Natural killer cell (primary cell): ENCODE data around the gene ARMC8. TPM values are rescaled to one million over a fixed set of nuclear protein-coding genes. Genes with fewer than 3 reads are reported as not detected.

ENCODE experiments used
- ATAC-seq, 3 donors: fragments of 150-1000 bp in 2 of 3; fragments of 200-7000 bp in 1 of 3; cut with Tn5 transposase; 1 replicate in 1 of 3; 2 replicates in 2 of 3; pipeline ENCODE4 v1.10.0; 2021; ENCODE audit warnings: mild to moderate bottlenecking in 2 of 3, moderate library complexity in 2 of 3
- DNase-seq, 2 donors: peaks; one replicate each; pipeline versions ENCODE4 v3.0.0 to v3.0.0-alpha.2; 2013 to 2021; ENCODE audit warnings: mixed read lengths in 1 of 2
- H3K27ac ChIP-seq: one replicate; pipeline ENCODE4 v1.5.1; 2013; ENCODE audit warnings: mild to moderate bottlenecking, low read length
- H3K27me3 ChIP-seq: one replicate; pipeline ENCODE4 v1.6.1; 2013; ENCODE audit warnings: low read length; ENCODE audit not compliant: control insufficient read depth, insufficient read depth
- H3K36me3 ChIP-seq: one replicate; pipeline ENCODE4 v1.6.1; 2013; ENCODE audit warnings: low read length; ENCODE audit not compliant: control insufficient read depth, insufficient read depth
- H3K4me1 ChIP-seq: one replicate; pipeline ENCODE4 v1.6.1; 2013; ENCODE audit warnings: low read length; ENCODE audit not compliant: control insufficient read depth, insufficient read depth
- H3K4me3 ChIP-seq: one replicate; pipeline ENCODE4 v1.5.1; 2013; ENCODE audit warnings: low read length
- H3K9me3 ChIP-seq: one replicate; pipeline ENCODE4 v1.6.1; 2013; ENCODE audit warnings: low read length; ENCODE audit not compliant: control insufficient read depth, insufficient read depth
- H3K27ac Mint-ChIP-seq, 2 donors: one replicate each; pipeline ENCODE4 v1.8.0; 2022; ENCODE audit warnings: mild to moderate bottlenecking in 2 of 2, mixed read lengths in 2 of 2, moderate library complexity in 1 of 2
- H3K27me3 Mint-ChIP-seq, 2 donors: one replicate each; pipeline ENCODE4 v1.8.0; 2022; ENCODE audit warnings: low read depth in 2 of 2, mixed read lengths in 2 of 2
- H3K36me3 Mint-ChIP-seq: one replicate; pipeline ENCODE4 v1.8.0; 2022; ENCODE audit warnings: mixed read lengths
- H3K4me1 Mint-ChIP-seq, 2 donors: one replicate each; pipeline ENCODE4 v1.8.0; 2022; ENCODE audit warnings: mixed read lengths in 2 of 2
- H3K4me3 Mint-ChIP-seq: one replicate; pipeline ENCODE4 v1.8.0; 2022; ENCODE audit warnings: mild to moderate bottlenecking, moderate library complexity, mixed read lengths
- H3K9me3 Mint-ChIP-seq, 2 donors: one replicate each; pipeline ENCODE4 v1.8.0; 2022; ENCODE audit warnings: mixed read lengths in 2 of 2
- CTCF ChIP-seq: fragments of 200-600 bp; IDR thresholded peaks from one replicate; pipeline ENCODE4 v1.8.0; 2022; ENCODE audit warnings: antibody characterized with exemption
- WGBS: methylation state at CpG from one replicate; pipeline ENCODE4 v1.1.7; 2013; ENCODE audit warnings: missing lambda C conversion rate; ENCODE audit not compliant: insufficient coverage; 5-methylcytosine and 5-hydroxymethylcytosine counted together
- intact Hi-C: fragments of 100-400 bp; cut with micrococcal nuclease; formaldehyde crosslinking; loops from one replicate; pipeline ENCODE4 v1.14.2; 2022
- total RNA-seq, 4 donors: library from RNA; stranded (reverse); fragments of 120-200 nt in 1 of 4; gene quantifications; one replicate each; pipeline versions ENCODE4 v1.2.3 to v1.2.4, GENCODE V29; 2013 to 2022

ARMC8 gene
- total RNA-seq, 3 donors from 2014 or later (not counting 1 experiment from before 2014, with no cell fraction given), result 75.4 to 93.5 (median 86.4) TPM

- peak within 1 kb of the TSS; percentile 83 to 88 for H3K27ac Mint-ChIP-seq
- under 1% methylated on average over 38 of the region's 38 CpGs for WGBS
- H3K4me1 ChIP-seq, result peaks cover 13% of the 10 kb centered on the region
- H3K4me3 ChIP-seq, result peak within 1 kb of the TSS; percentile 82
- no peak for TF ChIP-seq CTCF
- H3K9me3 ChIP-seq, result no peaks in the 10 kb centered on the region
- ATAC-seq (peak; percentile 86 to 88 (median 87)), DNase-seq (peak; percentile 64 to 89)
- H3K27ac ChIP-seq, result peak within 1 kb of the TSS; percentile 70
- peaks cover 5 to 10% of the 10 kb centered on the region in 2 donors for H3K27me3 Mint-ChIP-seq
- intact Hi-C loops, result loop anchor here (1.0 kb wide), 1 partner anchor 13 kb away; the partner anchor contains the start of gene ARMC8
- H3K4me1 Mint-ChIP-seq, result peaks cover 25 to 27% of the 10 kb centered on the region in 2 donors
- H3K27me3 ChIP-seq, result no peaks in the 10 kb centered on the region
- H3K36me3 ChIP-seq, result peaks cover 10% of the 10 kb centered on the region
- H3K4me3 Mint-ChIP-seq, result peak within 1 kb of the TSS; percentile 96
- peaks cover 8% of the 10 kb centered on the region for H3K36me3 Mint-ChIP-seq
- H3K9me3 Mint-ChIP-seq, result no peaks in the 10 kb centered on the region
Measured at GRCh38 chr3:138174421-138175131, 12.5 kb upstream of the ARMC8 start, which contains the start of gene DBR1. Gene DBR1, minus strand, starts transcription at chr3:138174921. Its CDS starts 126 bp downstream, at chr3:138174795.

GRCh38 chr3:138180375-138181029 is 6.6 kb upstream of the ARMC8 start:
- H3K9me3 ChIP-seq, result no peaks in the 10 kb centered on the region
- H3K27ac ChIP-seq, result no peak overlapping the region
- TF ChIP-seq CTCF, result peak; percentile 66
- H3K36me3 Mint-ChIP-seq, result no peaks in the 10 kb centered on the region
- 30% methylated on average over 1 of the region's 2 CpGs for WGBS
- ATAC-seq (peak; percentile 60 to 88 (median 67)), DNase-seq (peak in 1 of 2 donors; percentile 68)
- no peaks in the 10 kb centered on the region for H3K9me3 Mint-ChIP-seq
- no peak overlapping the region for H3K4me3 ChIP-seq
- no peaks in the 10 kb centered on the region for H3K4me1 Mint-ChIP-seq
- H3K36me3 ChIP-seq, result no peaks in the 10 kb centered on the region
- intact Hi-C loops, result loop anchor here (10.0 kb wide), 1 partner anchor 144 kb away; the partner anchor contains the start of gene NME9
- no peaks in the 10 kb centered on the region for H3K4me1 ChIP-seq
- peaks cover 15 to 40% of the 10 kb centered on the region in 2 donors for H3K27me3 Mint-ChIP-seq
- no peaks in the 10 kb centered on the region for H3K27me3 ChIP-seq
- no peak overlapping the region for H3K27ac Mint-ChIP-seq
- H3K4me3 Mint-ChIP-seq, result no peak overlapping the region

- Mint-ChIP-seq H3K4me3 (peak overlapping the region; percentile 95), H3K27me3 (peaks cover 10 to 33% of the 10 kb centered on the region in 2 donors), H3K36me3 (no peaks in the 10 kb centered on the region), H3K9me3 (no peaks in the 10 kb centered on the region), H3K4me1 (peaks cover 30 to 33% of the 10 kb centered on the region in 2 donors), H3K27ac (no peak overlapping the region)
- no peak for TF ChIP-seq CTCF
- H3K4me1 ChIP-seq, result peaks cover 3% of the 10 kb centered on the region
- DNase-seq (no peak), ATAC-seq (no peak)
- no peaks in the 10 kb centered on the region for H3K9me3 ChIP-seq
- H3K27me3 ChIP-seq, result no peaks in the 10 kb centered on the region
- no peaks in the 10 kb centered on the region for H3K36me3 ChIP-seq
- intact Hi-C loops, result loop anchor here (10.0 kb wide), 1 partner anchor 140 kb away; the partner anchor contains the start of gene NME9
- no peak overlapping the region for H3K27ac ChIP-seq
- no peak overlapping the region for H3K4me3 ChIP-seq
- WGBS, result 59% methylated on average over 2 of the region's 3 CpGs
Measured at GRCh38 chr3:138184994-138185393, 2.1 kb upstream of the ARMC8 start.
